HG03457 (cell line): ENCODE measurements around the gene MUS81.
A peak's percentile ranks its signal among the peaks of the same experiment; 100 is the strongest.
"Not testable (repeated sequence)": the region's sequence is repeated elsewhere in the genome, so short reads cannot be mapped to it uniquely, and the experiment has no call there.

Source experiments
- ATAC-seq: cut with Tn5 transposase; IDR thresholded peaks from one replicate; pipeline ENCODE4 v1.9.1; 2021; ENCODE audit warnings: moderate number of reproducible peaks; ENCODE audit not compliant: unreplicated experiment

Gene MUS81

GRCh38 chr11:65860278-65861164 lies at the start of gene MUS81:
Gene MUS81, plus strand, starts transcription at chr11:65860433. Its CDS starts 321 bp downstream, at chr11:65860754.
- no peak for ATAC-seq

GRCh38 chr11:65811764-65812475 lies 48.3 kb upstream of the MUS81 start:
- ATAC-seq = no peak

- ATAC-seq = no peak
Observed at GRCh38 chr11:65814131-65814985, 45.9 kb upstream of the MUS81 start.

GRCh38 chr11:65814986-65815565 lies 45.2 kb upstream of the MUS81 start:
- ATAC-seq = no peak

GRCh38 chr11:65816696-65817095 lies 43.5 kb upstream of the MUS81 start:
- ATAC-seq = no peak

- no peak for ATAC-seq
Observed at GRCh38 chr11:65817312-65817834, 42.9 kb upstream of the MUS81 start.

GRCh38 chr11:65817835-65818680 lies 42.2 kb upstream of the MUS81 start:
- ATAC-seq = no peak

- no peak for ATAC-seq
Observed at GRCh38 chr11:65821107-65821506, 39.1 kb upstream of the MUS81 start.

- no peak for ATAC-seq
Observed at GRCh38 chr11:65822776-65823528, 37.3 kb upstream of the MUS81 start.

GRCh38 chr11:65826984-65827735 lies 33.1 kb upstream of the MUS81 start:
- ATAC-seq = no peak

- no peak for ATAC-seq
Observed at GRCh38 chr11:65829459-65829858, 30.8 kb upstream of the MUS81 start.

GRCh38 chr11:65832231-65832630 lies 28.0 kb upstream of the MUS81 start:
- ATAC-seq = not testable (repeated sequence)

- peak; percentile 77 for ATAC-seq
Observed at GRCh38 chr11:65833297-65834030, 26.8 kb upstream of the MUS81 start, which contains the start of gene SNX32. Gene SNX32, plus strand, starts transcription at chr11:65833963. Its CDS starts 103 bp downstream, at chr11:65834066.

- no peak for ATAC-seq
Observed at GRCh38 chr11:65834202-65834601, 26.0 kb upstream of the MUS81 start.

GRCh38 chr11:65842144-65842543 lies 18.1 kb upstream of the MUS81 start:
- ATAC-seq = no peak

- ATAC-seq = no peak
Observed at GRCh38 chr11:65843811-65844210, 16.4 kb upstream of the MUS81 start.

GRCh38 chr11:65844231-65844872 lies 15.9 kb upstream of the MUS81 start:
- no peak for ATAC-seq
